Stimulated activated naive CD4-positive, alpha-beta T cell treated with Interleukin-2 at 50 U/mL for 16 hours (primary cell): ENCODE results near the gene TPP1.

Source experiments
- DNase-seq: peaks from one replicate; lab custom pipeline; 2025; lab: John Stamatoyannopoulos, UW

The TPP1 gene

DNA sequence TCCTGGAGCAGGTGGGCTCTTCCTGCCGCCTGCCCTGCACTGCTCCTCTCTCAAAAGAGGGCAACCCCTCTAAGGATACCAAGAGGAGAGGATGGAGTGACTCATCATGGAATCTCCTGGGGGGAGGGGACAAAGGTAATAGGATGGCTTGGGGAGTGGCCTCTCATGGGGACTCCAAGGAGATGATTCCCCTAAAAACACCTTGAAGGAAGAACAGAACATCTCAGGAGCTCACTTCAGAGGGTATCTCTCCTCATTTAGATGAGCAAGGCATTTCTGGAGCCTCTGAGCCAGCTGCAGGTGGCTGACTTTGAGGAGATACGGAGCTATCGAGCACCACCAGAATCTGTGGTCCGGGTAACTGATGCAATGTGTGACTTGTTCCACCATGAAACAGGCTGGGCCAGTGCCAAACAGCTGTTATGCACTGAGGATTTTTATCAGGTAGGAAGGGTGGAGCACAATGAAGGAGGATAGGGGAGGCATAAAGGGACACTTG lies 56.1 kb downstream of the TPP1 start:
- DNase-seq: no peak
